ENCODE results near the gene TOMM5.

GRCh38 chr9:37540634-37541033 is 51.8 kb downstream of the TOMM5 start:
- TF ChIP-seq CTCF (IDR thresholded peaks at IDR 0.05): no peak
- TF ChIP-seq POLR2AphosphoS5 (IDR thresholded peaks at IDR 0.05): no peak
- no peak for TF ChIP-seq POLR2A (IDR thresholded peaks at IDR 0.05)

Measured in upper lobe of left lung (tissue), 4 donors.